AG04449 (cell line): Measurements from ENCODE around the gene SNF8.

Experiments used
- CTCF ChIA-PET: fragments of 350-600 bp; formaldehyde crosslinking; extraction: SDS; loops from one replicate; lab custom pipeline; 2021; ENCODE audit warnings: antibody characterized with exemption; lab: Yijun Ruan, JAX
- POLR2A ChIA-PET: fragments of 400-600, 350-600 bp; formaldehyde crosslinking; extraction: SDS; loops from one replicate; lab custom pipeline; 2020; ENCODE audit warnings: antibody characterized with exemption, inconsistent platforms; lab: Yijun Ruan, JAX
- DNase-seq: peaks from one replicate; pipeline ENCODE4 v3.0.0-alpha.2; 2010; ENCODE audit warnings: low read depth, low spot score
- H3K4me3 ChIP-seq: 2 replicates; pipeline ENCODE4 v1.5.1; 2011; ENCODE audit warnings: low read depth, mild to moderate bottlenecking, control low read depth, low read length
- CTCF ChIP-seq: IDR thresholded peaks from one replicate; pipeline ENCODE4 v1.5.1; 2011; ENCODE audit warnings: mild to moderate bottlenecking, moderate library complexity, low read length, control low read depth, inconsistent platforms; ENCODE audit not compliant: insufficient read depth; ENCODE audit errors: missing control alignments

Gene SNF8

GRCh38 chr17:48905987-48906515 is 38.6 kb downstream of the SNF8 start:
- ChIA-PET POLR2A (no interaction called here), CTCF (interaction anchor here (1.5 kb wide), 1 partner anchor 13 kb away, joined by 3 read pairs; the partner anchor contains the start of gene ATP5MC1)
- no peak for DNase-seq
- TF ChIP-seq CTCF: no peak
- H3K4me3 ChIP-seq: no peak overlapping the region

- ChIA-PET CTCF (no interaction called here), POLR2A (no interaction called here)
- no peak overlapping the region for H3K4me3 ChIP-seq
- DNase-seq: no peak
- TF ChIP-seq CTCF: no peak
Observed at GRCh38 chr17:48904428-48904827, 40.2 kb downstream of the SNF8 start.

- no peak for TF ChIP-seq CTCF
- no peak overlapping the region for H3K4me3 ChIP-seq
- POLR2A ChIA-PET: no interaction called here
- DNase-seq: no peak
- CTCF ChIA-PET: interaction anchor here (0.6 to 1.2 kb wide), 2 partner anchors 18 to 129 kb away, joined by 3 to 4 read pairs; no protein-coding TSS in a partner anchor
Observed at GRCh38 chr17:48903401-48903800, 41.2 kb downstream of the SNF8 start.

- ChIA-PET POLR2A (no interaction called here), CTCF (interaction anchor here (0.6 to 1.3 kb wide), 4 partner anchors 14 to 1434 kb away, joined by 3 read pairs; no protein-coding TSS in a partner anchor)
- no peak overlapping the region for H3K4me3 ChIP-seq
- TF ChIP-seq CTCF: no peak
- DNase-seq: no peak
Observed at GRCh38 chr17:48901241-48901640, 43.4 kb downstream of the SNF8 start.

- ChIA-PET POLR2A (no interaction called here), CTCF (interaction anchor here (1.1 to 4.1 kb wide), 6 partner anchors 10 to 224 kb away, joined by 3 to 22 read pairs (median 6); no protein-coding TSS in a partner anchor)
- H3K4me3 ChIP-seq: no peak overlapping the region
- DNase-seq: no peak
- TF ChIP-seq CTCF: no peak
Observed at GRCh38 chr17:48894886-48895285, 49.8 kb downstream of the SNF8 start.

- no peak for TF ChIP-seq CTCF
- POLR2A ChIA-PET: interaction anchor here (2.7 kb wide), 1 partner anchor 14 kb away, joined by 12 read pairs; the partner anchor contains the start of gene UBE2Z
- CTCF ChIA-PET: interaction anchor here (0.7 to 4.1 kb wide), 9 partner anchors 9 to 223 kb away, joined by 3 to 22 read pairs (median 7); partner anchors contain the start of gene UBE2Z
- DNase-seq: no peak
- peak overlapping the region; percentile 97 for H3K4me3 ChIP-seq
Observed at GRCh38 chr17:48893646-48894508, 50.8 kb downstream of the SNF8 start.
